HCT116 (cell line): ENCODE data around the gene KHK. TPM values are rescaled to one million over a fixed set of nuclear protein-coding genes. Genes with fewer than 3 reads are reported as not detected.
A peak's percentile ranks its signal among the peaks of the same experiment; 100 is the strongest.

Source experiments
- ATAC-seq: fragments of 200-7000 bp; cut with Tn5 transposase; 2 replicates; pipeline ENCODE4 v1.9.1; 2020; ENCODE audit warnings: mild to moderate bottlenecking, moderate library complexity
- BruUV-seq: library from RNA; stranded (reverse); fragments of 400-500 nt; replicated peaks from 2 replicates; lab custom pipeline; 2021; lab: Mats Ljungman, UMichigan
- CTCF ChIA-PET: fragments of 300-600 bp; sonication (Branson Sonifier 250); formaldehyde crosslinking; loops from one replicate; lab custom pipeline; 2021; ENCODE audit warnings: antibody characterized with exemption; lab: Charles Lee
- POLR2A ChIA-PET: fragments of 300-600, 350-600 bp; sonication (Branson Sonifier 250); formaldehyde crosslinking; loops from one replicate; lab custom pipeline; 2021; ENCODE audit warnings: antibody characterized with exemption; lab: Charles Lee
- RAD21 ChIA-PET, 2 experiments: fragments of 300-600 bp; sonication (Branson Sonifier 250); formaldehyde crosslinking; loops; one replicate each; lab custom pipeline; 2023; ENCODE audit warnings: low total read pairs in 2 of 2; ENCODE audit not compliant: uncharacterized antibody in 2 of 2, unreplicated experiment in 2 of 2, low non-redundant PET in 1 of 2; lab: Charles Lee
- DNase-seq: peaks from one replicate; pipeline ENCODE4 v3.0.0-alpha.2; 2010; ENCODE audit warnings: low read depth, low spot score
- H2AFZ ChIP-seq: fragments of 200-600 bp; shearing (Covaris generic), sonication (generic); 2 replicates; pipeline ENCODE4 v1.6.1; 2017; ENCODE audit warnings: low read depth, mixed run types, mixed read lengths, antibody characterized with exemption, low read length; ENCODE audit not compliant: poor library complexity, severe bottlenecking
- H3K27ac ChIP-seq: 2 replicates; pipeline ENCODE4 v1.5.1; 2012; ENCODE audit warnings: low read depth, low read length
- H3K27me3 ChIP-seq: fragments of 200-600 bp; sonication (generic); 2 replicates; pipeline ENCODE4 v1.6.1; 2016; ENCODE audit warnings: mixed run types, low read length, mixed read lengths; ENCODE audit not compliant: insufficient read depth
- H3K36me3 ChIP-seq, 2 experiments: fragments of 200-500 bp in 1 of 2; fragments of 200-600 bp in 1 of 2; sonication (Bioruptor generic) in 1 of 2; sonication (generic) in 1 of 2; 2 replicates each; pipeline versions ENCODE4 v1.5.1 to v1.6.1; 2014 to 2016; ENCODE audit warnings: low read length in 2 of 2, inconsistent platforms in 1 of 2, mixed read lengths in 1 of 2, mixed run types in 1 of 2; ENCODE audit not compliant: insufficient read depth in 2 of 2, control insufficient read depth in 1 of 2
- H3K4me1 ChIP-seq, 2 experiments: fragments of 200-600 bp in 1 of 2; sonication (generic) in 1 of 2; 2 replicates each; pipeline versions ENCODE4 v1.5.1 to v1.6.1; 2012 to 2017; ENCODE audit warnings: low read length in 2 of 2, inconsistent platforms in 1 of 2, mild to moderate bottlenecking in 1 of 2, mixed read lengths in 1 of 2, mixed run types in 1 of 2, moderate library complexity in 1 of 2; ENCODE audit not compliant: insufficient read depth in 2 of 2, control insufficient read depth in 1 of 2
- H3K4me2 ChIP-seq: fragments of 200-600 bp; sonication (generic); 2 replicates; pipeline ENCODE4 v1.6.1; 2017; ENCODE audit warnings: mixed run types, low read length, mixed read lengths
- H3K4me3 ChIP-seq, 2 experiments: fragments of 200-600 bp in 1 of 2; sonication (generic) in 1 of 2; replicated peaks in 1 of 2; 2 replicates each; pipeline ENCODE4 v1.5.1; 2011 to 2016; ENCODE audit warnings: low read length in 2 of 2, control low read depth in 1 of 2, low read depth in 1 of 2, mild to moderate bottlenecking in 1 of 2, mixed read lengths in 1 of 2, mixed run types in 1 of 2
- H3K79me2 ChIP-seq: fragments of 200-600 bp; sonication (generic); 2 replicates; pipeline ENCODE4 v1.6.1; 2017; ENCODE audit warnings: mild to moderate bottlenecking, mixed run types, low read length, moderate library complexity, mixed read lengths; ENCODE audit not compliant: insufficient read depth
- H3K9ac ChIP-seq: fragments of 200-600 bp; sonication (generic); 2 replicates; pipeline ENCODE4 v1.6.1; 2016; ENCODE audit warnings: low read length, mixed read lengths
- H3K9me2 ChIP-seq: fragments of 200-600 bp; sonication (generic), shearing (Covaris generic); 2 replicates; pipeline ENCODE4 v1.6.1; 2017; ENCODE audit warnings: mixed run types, mild to moderate bottlenecking, moderate library complexity; ENCODE audit not compliant: insufficient read depth
- H3K9me3 ChIP-seq, 2 experiments: fragments of 200-500 bp in 1 of 2; fragments of 200-600 bp in 1 of 2; sonication (Bioruptor generic) in 1 of 2; sonication (generic) in 1 of 2; 2 replicates each; pipeline ENCODE4 v1.6.1; 2014 to 2017; ENCODE audit warnings: low read length in 2 of 2, mixed read lengths in 2 of 2, inconsistent platforms in 1 of 2, low read depth in 1 of 2, mild to moderate bottlenecking in 1 of 2, mixed run types in 1 of 2, moderate library complexity in 1 of 2; ENCODE audit not compliant: control insufficient read depth in 1 of 2, insufficient read depth in 1 of 2
- H4K20me1 ChIP-seq: fragments of 200-600 bp; sonication (generic), shearing (Covaris generic); 2 replicates; pipeline ENCODE4 v1.6.1; 2017; ENCODE audit warnings: mixed run types, mild to moderate bottlenecking, moderate library complexity; ENCODE audit not compliant: insufficient read depth
- ELF1 ChIP-seq: IDR thresholded peaks from 2 replicates; pipeline ENCODE4 v1.6.1; 2012; ENCODE audit warnings: low read depth, borderline replicate concordance
- EZH2phosphoT487 ChIP-seq: fragments of 200-600 bp; IDR thresholded peaks from 2 replicates; pipeline ENCODE4 v1.6.1; 2018; ENCODE audit warnings: antibody characterized with exemption, borderline replicate concordance
- SP1 ChIP-seq: IDR thresholded peaks from 2 replicates; pipeline ENCODE4 v1.6.1; 2012; ENCODE audit warnings: low read depth
- SRF ChIP-seq: IDR thresholded peaks from 2 replicates; pipeline ENCODE4 v1.6.1; 2012; ENCODE audit warnings: low read depth
- TCF7L2 ChIP-seq: IDR thresholded peaks from 2 replicates; pipeline ENCODE4 v1.7.0; 2011; ENCODE audit warnings: borderline replicate concordance, inconsistent platforms; ENCODE audit not compliant: insufficient read depth, insufficient read length; ENCODE audit errors: extremely low read depth
- YY1 ChIP-seq: IDR thresholded peaks from 2 replicates; pipeline ENCODE4 v1.6.1; 2011; ENCODE audit warnings: low read length, low read depth, moderate library complexity, mild to moderate bottlenecking; ENCODE audit not compliant: insufficient replicate concordance; ENCODE audit errors: extremely low read depth
- ZFX ChIP-seq: fragments of 450-650 bp; IDR thresholded peaks from 2 replicates; pipeline ENCODE4 v1.6.1; 2017
- intact Hi-C: fragments of 100-400 bp; cut with micrococcal nuclease; formaldehyde crosslinking; loops from 2 replicates; pipeline ENCODE4 v1.10.0; 2022
- total RNA-seq: library from RNA; stranded (reverse); gene quantifications from one replicate; pipeline ENCODE4 v1.2.1, GENCODE V29; 2021; ENCODE audit not compliant: unreplicated experiment

KHK gene
- total RNA-seq, 1 experiment from 2014 or later: 6.7 TPM

DNA sequence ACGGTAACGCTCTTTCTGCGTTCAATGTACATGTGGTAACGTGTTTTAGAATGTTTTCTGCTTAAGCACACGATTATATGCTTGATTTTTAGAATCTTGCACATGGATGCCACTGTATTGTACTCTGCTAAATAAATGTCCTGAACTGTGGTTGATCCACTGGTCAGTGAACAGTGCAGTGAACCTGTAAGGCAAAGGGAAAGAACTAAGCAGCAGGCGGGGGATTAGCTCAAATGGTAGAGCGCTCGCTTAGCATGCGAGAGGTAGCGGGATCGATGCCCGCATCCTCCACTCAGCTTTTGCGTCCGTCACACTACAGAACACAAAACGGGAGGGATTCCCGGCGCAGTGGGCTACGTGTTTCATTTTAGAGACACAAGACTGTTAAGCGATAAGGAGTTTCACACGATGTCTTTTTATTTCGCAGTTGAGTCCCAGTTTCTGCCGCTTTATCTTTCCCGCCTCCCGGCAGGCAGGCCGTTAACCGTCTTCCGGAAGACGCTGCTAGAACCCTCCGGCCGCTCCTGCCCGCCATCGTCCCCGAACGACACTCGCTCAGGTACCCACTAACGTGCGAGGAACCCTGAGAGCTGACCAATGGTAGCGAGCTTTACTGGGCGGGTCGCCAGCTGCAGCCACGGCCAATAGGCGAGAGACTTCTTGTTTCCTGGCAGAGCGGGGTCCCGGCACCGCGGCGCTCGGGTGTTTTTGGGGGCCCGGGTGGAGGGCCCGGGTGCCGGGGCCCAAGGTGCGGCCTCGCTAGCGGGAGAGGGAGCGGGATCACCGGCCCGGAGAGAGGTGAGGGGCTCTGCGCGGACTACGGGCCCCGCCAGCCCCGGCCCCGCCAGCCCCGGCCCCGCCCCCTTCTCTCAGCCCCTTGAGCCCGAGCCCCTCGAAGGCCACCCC lies 35.3 kb upstream of the KHK start, which contains the start of gene AGBL5 (continued):
- TF ChIP-seq SRF (no peak), TCF7L2 (peak; percentile 5), SP1 (no peak), YY1 (peak; percentile 59), ELF1 (no peak)

GRCh38 chr2:27051902-27052645 lies 34.5 kb upstream of the KHK start:
- no peak; the same call in 1 of the 2 replicates for ATAC-seq
- DNase-seq: no peak
- Histone ChIP-seq H3K4me3 (peak overlapping the region; percentile 88 to 94), H3K9me3 (no peaks in the 10 kb centered on the region), H3K79me2 (no peaks in the 10 kb centered on the region), H3K36me3 (peaks cover 8 to 14% of the 10 kb centered on the region in 2 experiments; a peak in 2 of 4 replicates), H4K20me1 (no peaks in the 10 kb centered on the region), H3K4me2 (peak overlapping the region; percentile 100), H3K9ac (peak overlapping the region; percentile 74), H3K4me1 (peaks cover 11 to 25% of the 10 kb centered on the region in 2 experiments)
- CTCF ChIA-PET: interaction anchor here (0.6 to 2.3 kb wide), 5 partner anchors 19 to 251 kb away, joined by 3 to 21 read pairs (median 3); partner anchors contain the start of gene OST4
- intact Hi-C loops: no loop called here
- POLR2A ChIA-PET: interaction anchor here (1.0 kb wide), 1 partner anchor 19 kb away, joined by 5 read pairs; the partner anchor contains the start of gene OST4
- RAD21 ChIA-PET: interaction anchor here in 1 of 2 experiments (2.1 kb wide), 1 partner anchor 90 kb away, joined by 7 read pairs; no protein-coding TSS in a partner anchor
- TF ChIP-seq ZFX (0 out of 2 replicates have a peak, but pooled peaks have one; percentile 5), EZH2phosphoT487 (no peak)
- TF ChIP-seq, all 23 proteins: peak for 1
- Histone ChIP-seq H2AFZ (no peak overlapping the region), H3K9me2 (no peaks in the 10 kb centered on the region), H3K27ac (peak overlapping the region; percentile 69), H3K27me3 (no peaks in the 10 kb centered on the region)
- no TSS peak for BruUV-seq
